ENCODE measurements around the gene HS3ST2.

The HS3ST2 gene

DNA sequence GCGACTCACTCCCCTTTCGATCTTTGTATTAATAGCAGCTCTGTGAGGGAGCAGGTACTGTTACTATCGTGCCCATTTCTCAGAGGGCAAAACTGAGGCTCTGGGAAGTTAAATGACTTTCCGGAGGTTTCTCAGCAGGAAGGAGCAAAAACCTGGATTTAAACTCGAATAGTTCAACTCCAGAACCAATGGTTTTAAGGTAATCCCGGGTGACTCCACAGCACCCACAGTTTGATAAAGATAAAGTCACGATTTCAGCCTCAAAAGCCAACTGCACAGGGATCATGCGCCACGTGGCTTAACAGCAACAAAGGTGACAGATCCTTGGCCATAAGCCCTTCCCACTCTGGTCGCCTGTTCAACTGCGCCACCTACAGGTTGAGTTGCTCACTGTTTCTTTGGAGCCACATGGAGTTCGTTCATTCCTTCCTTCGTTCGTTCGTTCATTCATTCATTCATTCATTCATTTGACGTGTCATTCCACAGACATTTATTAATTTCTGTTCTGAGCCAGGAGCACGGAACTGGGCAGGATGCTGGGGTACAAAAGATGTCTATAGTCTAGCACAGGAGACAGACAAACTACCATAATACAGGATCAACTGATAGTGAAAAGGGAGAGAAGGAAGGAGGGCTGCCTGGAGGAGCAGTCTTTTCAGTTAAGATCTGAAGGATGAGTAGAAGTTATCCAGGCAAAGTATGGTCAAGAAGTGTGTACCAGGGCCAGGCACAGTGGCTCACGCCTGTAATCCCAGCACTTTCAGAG lies 134.8 kb downstream of the HS3ST2 start (continued):
- TF ChIP-seq ZBTB49 (tag by site-specific recombination; IDR thresholded peaks at IDR 0.05; ENCODE audit: low read depth) (no peak), ZNF645 (tag by site-specific recombination; IDR thresholded peaks at IDR 0.05) (no peak), ZNF335 (tag by site-specific recombination; conservative IDR thresholded peaks at IDR 0.05) (no peak), ZNF610 (tag by site-specific recombination; IDR thresholded peaks at IDR 0.05; ENCODE audit: borderline replicate concordance) (no peak), ZNF239 (tag by site-specific recombination; IDR thresholded peaks at IDR 0.05) (peak; percentile 42; the same call in 1 of the 2 replicates), ZNF654 (tag by site-specific recombination; IDR thresholded peaks at IDR 0.05; ENCODE audit: low read depth) (peak; percentile 94), ZNF747 (tag by site-specific recombination; IDR thresholded peaks at IDR 0.05) (no peak), ZNF843 (tag by site-specific recombination; IDR thresholded peaks at IDR 0.05) (no peak), PRDM2 (tag by site-specific recombination; IDR thresholded peaks at IDR 0.05; ENCODE audit: borderline replicate concordance) (no peak), ZNF664 (tag by site-specific recombination; IDR thresholded peaks at IDR 0.05) (no peak), ZSCAN5A (tag by site-specific recombination; IDR thresholded peaks at IDR 0.05) (0 out of 2 replicates have a peak, but pooled peaks have one; percentile 26), ZNF394 (tag by site-specific recombination; IDR thresholded peaks at IDR 0.05; ENCODE audit: borderline replicate concordance) (no peak), MYNN (tag by site-specific recombination; IDR thresholded peaks at IDR 0.05; ENCODE audit: borderline replicate concordance) (no peak), KLF16 (tag by site-specific recombination; IDR thresholded peaks at IDR 0.05) (no peak), ZNF830 (tag by site-specific recombination; IDR thresholded peaks at IDR 0.05; ENCODE audit: low read depth) (no peak), GLIS2 (tag by site-specific recombination; IDR thresholded peaks at IDR 0.05) (no peak), ZNF768 (tag by site-specific recombination; IDR thresholded peaks at IDR 0.05) (no peak), ZNF639 (tag by site-specific recombination; IDR thresholded peaks at IDR 0.05) (no peak), ZNF280C (tag by site-specific recombination; IDR thresholded peaks at IDR 0.05) (no peak)
- TF ChIP-seq, protein P1, sequence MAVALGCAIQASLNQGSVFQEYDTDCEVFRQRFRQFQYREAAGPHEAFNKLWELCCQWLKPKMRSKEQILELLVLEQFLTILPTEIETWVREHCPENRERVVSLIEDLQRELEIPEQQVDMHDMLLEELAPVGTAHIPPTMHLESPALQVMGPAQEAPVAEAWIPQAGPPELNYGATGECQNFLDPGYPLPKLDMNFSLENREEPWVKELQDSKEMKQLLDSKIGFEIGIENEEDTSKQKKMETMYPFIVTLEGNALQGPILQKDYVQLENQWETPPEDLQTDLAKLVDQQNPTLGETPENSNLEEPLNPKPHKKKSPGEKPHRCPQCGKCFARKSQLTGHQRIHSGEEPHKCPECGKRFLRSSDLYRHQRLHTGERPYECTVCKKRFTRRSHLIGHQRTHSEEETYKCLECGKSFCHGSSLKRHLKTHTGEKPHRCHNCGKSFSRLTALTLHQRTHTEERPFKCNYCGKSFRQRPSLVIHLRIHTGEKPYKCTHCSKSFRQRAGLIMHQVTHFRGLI (tag by site-specific recombination; IDR thresholded peaks at IDR 0.05) = no peak
- TF ChIP-seq, protein P2, sequence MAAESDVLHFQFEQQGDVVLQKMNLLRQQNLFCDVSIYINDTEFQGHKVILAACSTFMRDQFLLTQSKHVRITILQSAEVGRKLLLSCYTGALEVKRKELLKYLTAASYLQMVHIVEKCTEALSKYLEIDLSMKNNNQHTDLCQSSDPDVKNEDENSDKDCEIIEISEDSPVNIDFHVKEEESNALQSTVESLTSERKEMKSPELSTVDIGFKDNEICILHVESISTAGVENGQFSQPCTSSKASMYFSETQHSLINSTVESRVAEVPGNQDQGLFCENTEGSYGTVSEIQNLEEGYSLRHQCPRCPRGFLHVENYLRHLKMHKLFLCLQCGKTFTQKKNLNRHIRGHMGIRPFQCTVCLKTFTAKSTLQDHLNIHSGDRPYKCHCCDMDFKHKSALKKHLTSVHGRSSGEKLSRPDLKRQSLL (tag by site-specific recombination; IDR thresholded peaks at IDR 0.05) = no peak
